IPS DF 19.7 (cell line): ENCODE data around the gene NUP93.
"Not testable (repeated sequence)": the region's sequence is repeated elsewhere in the genome, so short reads cannot be mapped to it uniquely, and the experiment has no call there.

Experiments
- DNase-seq: peaks from one replicate; pipeline ENCODE4 v3.0.0-alpha.2; 2013; ENCODE audit warnings: low read depth, low spot score

Gene NUP93

GRCh38 chr16:56779906-56780305, 50.0 kb downstream of the NUP93 start:
- DNase-seq = no peak

GRCh38 chr16:56780646-56781045, 50.7 kb downstream of the NUP93 start:
- no peak for DNase-seq

GRCh38 chr16:56781528-56781961, 51.6 kb downstream of the NUP93 start:
- no peak for DNase-seq

GRCh38 chr16:56783344-56783743, 53.4 kb downstream of the NUP93 start:
- DNase-seq = no peak

- DNase-seq = no peak
Measured at GRCh38 chr16:56785317-56785716, 55.4 kb downstream of the NUP93 start.

- DNase-seq = no peak
Measured at GRCh38 chr16:56787167-56787566, 57.2 kb downstream of the NUP93 start.

GRCh38 chr16:56788435-56788834, 58.5 kb downstream of the NUP93 start:
- DNase-seq = no peak

- no peak for DNase-seq
Measured at GRCh38 chr16:56789360-56789759, 59.4 kb downstream of the NUP93 start.

- no peak for DNase-seq
Measured at GRCh38 chr16:56792967-56793366, 63.0 kb downstream of the NUP93 start.

GRCh38 chr16:56793492-56793891, 63.6 kb downstream of the NUP93 start:
- no peak for DNase-seq

- no peak for DNase-seq
Measured at GRCh38 chr16:56795011-56795410, 65.1 kb downstream of the NUP93 start.

- DNase-seq = not testable (repeated sequence)
Measured at GRCh38 chr16:56797038-56797437, 67.1 kb downstream of the NUP93 start.

- DNase-seq = no peak
Measured at GRCh38 chr16:56797861-56798260, 67.9 kb downstream of the NUP93 start.

- DNase-seq = no peak
Measured at GRCh38 chr16:56798955-56799354, 69.0 kb downstream of the NUP93 start.

GRCh38 chr16:56800355-56800754, 70.4 kb downstream of the NUP93 start:
- DNase-seq = no peak

- no peak for DNase-seq
Measured at GRCh38 chr16:56801762-56802161, 71.8 kb downstream of the NUP93 start.

- no peak for DNase-seq
Measured at GRCh38 chr16:56807011-56807675, 77.2 kb downstream of the NUP93 start.

GRCh38 chr16:56807676-56808067, 77.7 kb downstream of the NUP93 start:
- DNase-seq = not testable (repeated sequence)

- DNase-seq = no peak
Measured at GRCh38 chr16:56810954-56811353, 81.0 kb downstream of the NUP93 start.

- DNase-seq = not testable (repeated sequence)
Measured at GRCh38 chr16:56811602-56812001, 81.7 kb downstream of the NUP93 start.

- no peak for DNase-seq
Measured at GRCh38 chr16:56812884-56813283, 83.0 kb downstream of the NUP93 start.

GRCh38 chr16:56814537-56815432, 84.9 kb downstream of the NUP93 start:
- DNase-seq = no peak

- no peak for DNase-seq
Measured at GRCh38 chr16:56815721-56816120, 85.8 kb downstream of the NUP93 start.
